ENCODE measurements around the gene HMX3.

Gene HMX3

GRCh38 chr10:123149568-123150270 lies 13.9 kb downstream of the HMX3 start:
- H3K27ac ChIP-seq = no peak overlapping the region
- H3K9ac ChIP-seq (ENCODE audit: insufficient read length) = no peak overlapping the region
- TF ChIP-seq POLR2AphosphoS5 (IDR thresholded peaks at IDR 0.05; ENCODE audit: borderline replicate concordance, low read depth, low read length) (no peak), EZH2 (IDR thresholded peaks at IDR 0.05) (no peak), FOXP2 (optimal IDR thresholded peaks at IDR 0.05; ENCODE audit: control extremely low read depth, extremely low read length, insufficient read depth) (no peak)
- no peak for DNase-seq (ENCODE audit: low read depth, low spot score)
- no peaks in the 10 kb centered on the region for H3K36me3 ChIP-seq (ENCODE audit: insufficient read depth, low read length)
- H3K4me3 ChIP-seq = no peak overlapping the region
- no peaks in the 10 kb centered on the region for H3K9me3 ChIP-seq (ENCODE audit: low read depth, low read length)

GRCh38 chr10:123150271-123150985 lies 14.7 kb downstream of the HMX3 start:
- Histone ChIP-seq H3K4me3 (no peak overlapping the region), H3K9ac (ENCODE audit: insufficient read length) (no peak overlapping the region), H3K9me3 (ENCODE audit: low read depth, low read length) (no peaks in the 10 kb centered on the region), H3K27ac (no peak overlapping the region), H3K36me3 (ENCODE audit: insufficient read depth, low read length) (peaks cover 3% of the 10 kb centered on the region; the same call in 1 of the 2 replicates)
- no peak for TF ChIP-seq POLR2AphosphoS5 (IDR thresholded peaks at IDR 0.05; ENCODE audit: borderline replicate concordance, low read depth, low read length)
- TF ChIP-seq EZH2 (IDR thresholded peaks at IDR 0.05) = no peak
- no peak for TF ChIP-seq FOXP2 (optimal IDR thresholded peaks at IDR 0.05; ENCODE audit: control extremely low read depth, extremely low read length, insufficient read depth)
- DNase-seq (ENCODE audit: low read depth, low spot score) = no peak

- TF ChIP-seq FOXP2 (optimal IDR thresholded peaks at IDR 0.05; ENCODE audit: control extremely low read depth, extremely low read length, insufficient read depth) (no peak), EZH2 (IDR thresholded peaks at IDR 0.05) (no peak), POLR2AphosphoS5 (IDR thresholded peaks at IDR 0.05; ENCODE audit: borderline replicate concordance, low read depth, low read length) (no peak)
- no peaks in the 10 kb centered on the region for H3K9me3 ChIP-seq (ENCODE audit: low read depth, low read length)
- no peak overlapping the region for H3K9ac ChIP-seq (ENCODE audit: insufficient read length)
- DNase-seq (ENCODE audit: low read depth, low spot score) = no peak
- no peak overlapping the region for H3K4me3 ChIP-seq
- no peak overlapping the region for H3K27ac ChIP-seq
- peaks cover 10% of the 10 kb centered on the region for H3K36me3 ChIP-seq (ENCODE audit: insufficient read depth, low read length)
These were observed 15.4 kb downstream of the HMX3 start for GRCh38 chr10:123150986-123151736.

- Histone ChIP-seq H3K27ac (no peak overlapping the region), H3K36me3 (ENCODE audit: insufficient read depth, low read length) (peaks cover 14% of the 10 kb centered on the region), H3K9me3 (ENCODE audit: low read depth, low read length) (no peaks in the 10 kb centered on the region), H3K4me3 (no peak overlapping the region), H3K9ac (ENCODE audit: insufficient read length) (no peak overlapping the region)
- no peak for DNase-seq (ENCODE audit: low read depth, low spot score)
- no peak for TF ChIP-seq FOXP2 (optimal IDR thresholded peaks at IDR 0.05; ENCODE audit: control extremely low read depth, extremely low read length, insufficient read depth)
- TF ChIP-seq POLR2AphosphoS5 (IDR thresholded peaks at IDR 0.05; ENCODE audit: borderline replicate concordance, low read depth, low read length) = no peak
- TF ChIP-seq EZH2 (IDR thresholded peaks at IDR 0.05) = no peak
These were observed 16.0 kb downstream of the HMX3 start for GRCh38 chr10:123151737-123152135.

GRCh38 chr10:123153486-123154091 lies 17.8 kb downstream of the HMX3 start:
- no peak overlapping the region for H3K4me3 ChIP-seq
- peaks cover 33% of the 10 kb centered on the region for H3K36me3 ChIP-seq (ENCODE audit: insufficient read depth, low read length)
- TF ChIP-seq EZH2 (IDR thresholded peaks at IDR 0.05) = no peak
- TF ChIP-seq POLR2AphosphoS5 (IDR thresholded peaks at IDR 0.05; ENCODE audit: borderline replicate concordance, low read depth, low read length) = no peak
- no peak for TF ChIP-seq FOXP2 (optimal IDR thresholded peaks at IDR 0.05; ENCODE audit: control extremely low read depth, extremely low read length, insufficient read depth)
- H3K9me3 ChIP-seq (ENCODE audit: low read depth, low read length) = no peaks in the 10 kb centered on the region
- no peak overlapping the region for H3K9ac ChIP-seq (ENCODE audit: insufficient read length)
- peak overlapping the region; percentile 5; the same call in 1 of the 2 replicates for H3K27ac ChIP-seq
- DNase-seq (ENCODE audit: low read depth, low spot score) = no peak

- DNase-seq (ENCODE audit: low read depth, low spot score) = peak; percentile 85
- TF ChIP-seq EZH2 (IDR thresholded peaks at IDR 0.05) (no peak), POLR2AphosphoS5 (IDR thresholded peaks at IDR 0.05; ENCODE audit: borderline replicate concordance, low read depth, low read length) (peak; percentile 83), FOXP2 (optimal IDR thresholded peaks at IDR 0.05; ENCODE audit: control extremely low read depth, extremely low read length, insufficient read depth) (peak; percentile 39)
- Histone ChIP-seq H3K9me3 (ENCODE audit: low read depth, low read length) (no peaks in the 10 kb centered on the region), H3K36me3 (ENCODE audit: insufficient read depth, low read length) (peaks cover 37% of the 10 kb centered on the region), H3K4me3 (peak within 1 kb of the TSS; percentile 80), H3K9ac (ENCODE audit: insufficient read length) (peak within 1 kb of the TSS; percentile 86), H3K27ac (peak within 1 kb of the TSS; percentile 78; the same call in 1 of the 2 replicates)
These were observed 18.4 kb downstream of the HMX3 start, which contains the start of gene BUB3 for GRCh38 chr10:123154092-123154710. Gene BUB3, plus strand, starts transcription at chr10:123154402. Its CDS starts 516 bp downstream, at chr10:123154918.

- H3K9ac ChIP-seq (ENCODE audit: insufficient read length) = peak overlapping the region; percentile 86
- peak overlapping the region; percentile 78; the same call in 1 of the 2 replicates for H3K27ac ChIP-seq
- peak overlapping the region; percentile 80 for H3K4me3 ChIP-seq
- peaks cover 44% of the 10 kb centered on the region for H3K36me3 ChIP-seq (ENCODE audit: insufficient read depth, low read length)
- TF ChIP-seq POLR2AphosphoS5 (IDR thresholded peaks at IDR 0.05; ENCODE audit: borderline replicate concordance, low read depth, low read length) = no peak
- TF ChIP-seq EZH2 (IDR thresholded peaks at IDR 0.05) = no peak
- no peak for TF ChIP-seq FOXP2 (optimal IDR thresholded peaks at IDR 0.05; ENCODE audit: control extremely low read depth, extremely low read length, insufficient read depth)
- DNase-seq (ENCODE audit: low read depth, low spot score) = no peak
- no peaks in the 10 kb centered on the region for H3K9me3 ChIP-seq (ENCODE audit: low read depth, low read length)
These were observed 19.1 kb downstream of the HMX3 start for GRCh38 chr10:123154711-123155505.
